ENCODE results near the gene POLR3C.

DNA sequence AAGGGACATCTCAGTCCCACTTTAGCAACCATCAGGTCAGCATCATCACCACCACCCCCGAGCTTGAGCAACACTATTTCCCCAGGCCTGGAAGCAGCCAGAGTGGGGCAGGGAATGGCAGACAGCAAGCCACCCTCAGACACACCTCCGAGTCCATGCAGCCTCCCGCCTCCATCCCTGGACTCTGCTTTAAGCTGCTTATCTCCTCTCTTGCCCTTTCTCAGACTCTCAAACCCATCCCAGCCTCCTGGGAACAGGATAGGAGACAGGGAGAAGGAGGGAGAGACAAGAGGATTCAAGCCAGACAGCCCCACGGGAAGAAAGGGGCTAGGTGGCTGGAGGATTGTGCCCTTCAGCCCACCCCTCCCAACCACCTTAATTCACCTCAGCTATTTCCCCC lies 33.2 kb downstream of the POLR3C start:
- TF ChIP-seq, protein P1, sequence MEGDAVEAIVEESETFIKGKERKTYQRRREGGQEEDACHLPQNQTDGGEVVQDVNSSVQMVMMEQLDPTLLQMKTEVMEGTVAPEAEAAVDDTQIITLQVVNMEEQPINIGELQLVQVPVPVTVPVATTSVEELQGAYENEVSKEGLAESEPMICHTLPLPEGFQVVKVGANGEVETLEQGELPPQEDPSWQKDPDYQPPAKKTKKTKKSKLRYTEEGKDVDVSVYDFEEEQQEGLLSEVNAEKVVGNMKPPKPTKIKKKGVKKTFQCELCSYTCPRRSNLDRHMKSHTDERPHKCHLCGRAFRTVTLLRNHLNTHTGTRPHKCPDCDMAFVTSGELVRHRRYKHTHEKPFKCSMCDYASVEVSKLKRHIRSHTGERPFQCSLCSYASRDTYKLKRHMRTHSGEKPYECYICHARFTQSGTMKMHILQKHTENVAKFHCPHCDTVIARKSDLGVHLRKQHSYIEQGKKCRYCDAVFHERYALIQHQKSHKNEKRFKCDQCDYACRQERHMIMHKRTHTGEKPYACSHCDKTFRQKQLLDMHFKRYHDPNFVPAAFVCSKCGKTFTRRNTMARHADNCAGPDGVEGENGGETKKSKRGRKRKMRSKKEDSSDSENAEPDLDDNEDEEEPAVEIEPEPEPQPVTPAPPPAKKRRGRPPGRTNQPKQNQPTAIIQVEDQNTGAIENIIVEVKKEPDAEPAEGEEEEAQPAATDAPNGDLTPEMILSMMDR (IDR thresholded peaks at IDR 0.05; ENCODE audit: insufficient read depth, low read length, poor library complexity, severe bottlenecking) = no peak
- TF ChIP-seq EZH2phosphoT487 (conservative IDR thresholded peaks at IDR 0.05; ENCODE audit: low read length) = no peak
